GM21576 (cell line): Measurements from ENCODE around the gene IPO9.
A peak's percentile ranks its signal among the peaks of the same experiment; 100 is the strongest.

Source experiments
- ATAC-seq: cut with Tn5 transposase; IDR thresholded peaks from one replicate; pipeline ENCODE4 v1.9.1; 2021; ENCODE audit warnings: mild to moderate bottlenecking, moderate library complexity; ENCODE audit not compliant: unreplicated experiment

IPO9 gene

DNA sequence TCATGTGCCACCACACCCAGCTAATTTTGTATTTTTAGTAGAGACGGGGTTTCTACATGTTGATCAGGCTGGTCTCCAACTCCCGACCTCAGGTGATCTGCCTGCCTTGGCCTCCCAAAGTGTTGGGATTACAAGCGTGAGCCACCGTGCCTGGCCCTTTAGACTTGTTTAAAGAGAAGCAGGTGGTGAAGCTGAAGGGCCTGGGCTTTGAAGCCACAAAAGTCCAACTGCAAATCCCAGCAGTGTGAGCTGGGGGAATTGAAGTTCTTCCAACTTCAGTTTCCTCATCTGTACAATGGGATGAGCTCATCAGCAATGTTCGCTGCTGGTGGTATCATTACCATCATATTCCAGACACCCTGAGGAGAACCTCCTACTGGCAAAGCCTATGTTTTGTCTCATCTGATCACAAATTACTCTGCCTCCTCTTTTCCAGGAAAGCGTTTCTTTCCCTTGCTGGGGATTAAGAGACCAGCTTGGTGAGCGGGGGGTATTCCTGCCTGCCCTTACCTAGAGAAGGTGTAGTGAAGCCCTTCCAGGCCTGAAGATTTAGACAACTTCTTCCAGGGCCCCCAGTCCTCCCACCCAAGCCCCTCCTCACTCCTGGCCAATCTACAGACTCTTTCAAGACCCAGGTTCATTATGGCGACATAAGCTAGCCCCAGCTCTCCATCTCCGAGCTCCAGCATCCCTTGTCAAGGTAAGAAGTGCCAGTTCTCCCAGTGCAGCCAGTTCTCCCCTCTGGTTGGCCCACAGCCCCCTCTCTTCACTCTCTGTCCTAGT lies 57.3 kb downstream of the IPO9 start:
- ATAC-seq, result no peak

GRCh38 chr1:201887116-201887866 lies 58.3 kb downstream of the IPO9 start:
- ATAC-seq, result no peak

GRCh38 chr1:201888282-201889089 lies 59.5 kb downstream of the IPO9 start, which contains the start of gene SHISA4:
SHISA4 (plus strand) TSS chr1:201888898; CDS start chr1:201888995, 97 bp downstream.
- no peak for ATAC-seq

DNA sequence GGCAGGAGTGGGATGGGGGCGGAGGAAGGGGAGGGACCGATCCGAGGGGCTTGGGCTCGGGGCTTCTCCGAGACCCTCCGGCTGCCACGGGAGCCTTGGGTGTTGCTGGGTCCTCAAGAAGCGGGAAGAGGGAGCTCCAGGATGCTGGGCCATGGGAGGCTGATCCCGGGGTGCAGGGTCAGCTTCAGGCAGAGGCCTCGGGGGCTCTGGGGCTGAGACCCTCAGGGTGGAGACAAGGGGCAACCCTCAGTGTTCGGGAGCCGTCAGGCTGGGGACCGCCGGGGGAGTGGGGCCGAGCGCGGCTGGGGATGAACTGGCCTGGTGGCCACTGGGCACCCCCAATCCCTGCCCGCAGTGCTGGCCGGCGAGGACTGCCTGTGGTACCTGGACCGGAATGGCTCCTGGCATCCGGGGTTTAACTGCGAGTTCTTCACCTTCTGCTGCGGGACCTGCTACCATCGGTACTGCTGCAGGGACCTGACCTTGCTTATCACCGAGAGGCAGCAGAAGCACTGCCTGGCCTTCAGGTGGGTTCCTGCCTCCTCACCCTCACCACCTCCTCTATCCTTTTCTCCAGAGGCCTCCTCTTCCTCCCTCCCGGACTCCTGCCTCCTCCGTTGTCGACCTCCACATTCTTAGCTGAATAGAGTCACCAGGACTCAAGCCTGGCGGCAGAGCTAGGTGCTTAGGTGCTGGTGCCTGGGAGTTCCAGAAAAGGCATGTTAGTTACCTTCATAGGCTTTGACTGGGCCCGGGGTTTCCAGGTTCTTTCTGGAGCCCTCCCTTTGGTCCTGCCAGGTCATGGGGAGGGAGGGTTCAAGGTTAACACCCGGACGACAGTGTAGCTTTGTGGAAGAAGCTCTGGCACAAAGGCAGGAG lies 60.4 kb downstream of the IPO9 start:
- ATAC-seq, result no peak

- no peak for ATAC-seq
Observed at GRCh38 chr1:201890223-201890622, 61.3 kb downstream of the IPO9 start.

DNA sequence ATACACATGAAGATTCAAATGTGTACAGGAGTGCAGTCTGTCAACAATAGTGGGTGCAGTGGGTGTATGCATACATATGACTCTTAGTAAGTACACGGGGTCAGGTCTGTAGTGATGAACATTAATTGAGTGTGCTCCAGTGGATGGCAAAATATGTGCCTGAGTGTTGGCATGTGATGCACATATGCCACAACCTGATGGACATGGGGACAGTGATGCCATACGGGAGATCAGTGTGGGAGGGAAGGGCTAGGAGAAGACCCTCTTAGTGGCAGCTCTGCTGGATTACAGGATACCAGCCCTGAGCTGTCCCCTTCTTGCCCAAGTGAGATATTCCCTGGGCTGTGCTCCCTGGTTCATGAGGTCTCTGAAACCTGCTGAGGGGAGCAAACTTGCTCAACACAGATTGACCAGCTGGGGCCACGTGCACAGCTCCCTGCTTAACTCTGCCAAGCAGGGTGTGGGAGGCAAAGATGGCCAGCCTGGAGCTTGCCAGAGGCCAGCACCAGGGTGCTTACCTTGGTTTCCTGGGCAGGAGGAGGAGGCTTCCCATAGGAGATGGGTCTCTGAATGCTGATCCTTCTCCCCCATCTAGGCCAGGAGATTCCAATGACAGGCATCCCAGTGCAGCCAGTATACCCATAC lies 62.0 kb downstream of the IPO9 start:
- no peak for ATAC-seq

GRCh38 chr1:201891451-201892045 lies 62.6 kb downstream of the IPO9 start:
- ATAC-seq, result no peak

- ATAC-seq, result no peak
Observed at GRCh38 chr1:201892211-201892610, 63.3 kb downstream of the IPO9 start.

DNA sequence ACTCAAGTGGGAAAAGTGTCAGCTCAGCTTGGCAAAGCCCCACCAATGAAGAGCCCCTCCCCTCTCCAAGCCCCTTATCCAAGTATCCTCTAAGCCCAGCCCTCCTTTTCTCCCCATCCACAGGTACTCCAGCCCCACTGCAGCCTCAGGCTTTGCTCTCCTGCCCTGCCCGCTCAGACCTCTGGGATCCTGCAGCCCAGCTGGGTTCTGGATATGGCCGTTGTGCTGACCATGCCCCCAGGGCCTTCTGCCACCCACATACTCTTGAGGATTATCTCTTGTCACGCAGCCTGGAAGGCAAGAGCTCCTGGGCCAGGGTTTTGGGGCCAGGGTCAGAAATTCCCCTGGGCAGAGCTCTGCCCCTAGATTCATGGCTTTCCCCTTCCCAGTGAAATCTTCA lies 64.5 kb downstream of the IPO9 start:
- no peak for ATAC-seq

GRCh38 chr1:201894343-201895119 lies 65.6 kb downstream of the IPO9 start:
- ATAC-seq, result no peak

GRCh38 chr1:201895120-201895665 lies 66.2 kb downstream of the IPO9 start:
- no peak for ATAC-seq

GRCh38 chr1:201895913-201896807 lies 67.2 kb downstream of the IPO9 start:
- ATAC-seq, result peak; percentile 88

DNA sequence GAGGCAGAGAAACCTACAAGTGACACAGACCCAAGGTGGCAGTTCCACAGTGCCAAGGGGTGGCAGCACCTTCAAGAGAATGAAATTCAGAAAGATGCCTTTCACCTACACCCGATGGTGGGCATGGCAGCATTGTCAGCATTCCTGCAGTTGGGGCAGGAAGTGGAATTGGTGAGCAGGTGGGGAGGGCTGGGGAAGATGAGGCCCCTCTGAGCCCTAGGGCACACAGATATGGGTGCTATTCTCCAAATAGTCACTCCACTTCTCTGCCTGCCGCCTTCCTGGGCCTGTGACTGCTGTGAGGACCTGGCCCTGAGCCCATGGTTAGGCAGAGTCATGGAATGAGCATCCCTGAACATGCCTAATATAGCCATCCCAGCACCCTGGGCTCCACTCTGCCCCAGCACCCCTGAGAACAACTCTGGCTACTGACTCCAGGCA lies 68.0 kb downstream of the IPO9 start:
- no peak for ATAC-seq

DNA sequence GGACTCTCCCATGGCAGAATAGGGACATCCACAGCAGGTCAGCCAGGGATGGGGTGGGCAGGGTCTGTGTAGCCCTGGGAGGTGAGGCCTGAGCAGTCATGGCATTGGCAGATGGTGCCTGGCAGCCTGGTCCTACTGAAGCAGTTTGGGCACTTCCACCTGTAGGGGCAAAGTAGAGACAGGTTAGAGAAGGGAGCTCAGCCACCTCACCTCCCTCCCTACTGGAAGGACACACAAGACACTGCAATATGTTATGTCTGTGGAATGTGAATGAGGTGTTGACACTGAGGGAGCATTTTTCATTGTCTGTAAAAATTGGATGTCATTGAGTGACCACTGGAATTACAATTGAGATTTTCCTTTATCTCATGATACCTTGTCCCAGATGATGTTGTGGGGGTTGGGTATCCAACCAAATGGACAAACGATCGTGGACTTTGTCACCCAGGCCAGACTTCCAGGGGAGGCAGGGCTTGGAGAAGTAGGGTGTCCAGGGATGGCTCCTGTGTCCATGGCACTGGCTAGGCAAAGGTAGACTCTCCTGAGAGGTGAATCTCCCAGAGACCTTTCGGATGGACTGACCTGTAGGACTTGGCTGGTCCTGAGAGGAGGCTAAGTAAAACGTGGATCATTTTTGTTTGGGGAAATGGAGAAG lies 69.4 kb downstream of the IPO9 start:
- ATAC-seq, result no peak

DNA sequence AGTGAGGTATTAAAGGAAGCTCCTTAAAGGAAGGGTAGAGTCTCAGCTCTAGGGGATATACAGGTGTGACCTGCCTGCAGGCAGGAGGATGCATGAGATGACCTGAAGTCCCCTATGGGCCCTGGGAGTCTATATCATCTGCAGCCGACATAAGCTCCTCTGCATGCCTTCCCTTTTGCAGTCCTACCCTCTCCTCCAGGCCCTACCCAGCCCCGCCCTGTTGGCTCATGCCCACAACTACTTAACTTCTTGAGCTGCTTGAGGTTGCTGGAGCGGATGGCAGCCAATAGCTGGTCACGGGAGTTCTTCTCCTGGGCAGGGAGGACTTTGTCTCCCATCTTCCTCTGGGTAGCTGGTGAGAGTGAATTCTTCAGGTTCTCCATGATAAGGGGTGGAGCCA lies 70.0 kb downstream of the IPO9 start:
- ATAC-seq, result no peak

- no peak for ATAC-seq
Observed at GRCh38 chr1:201899683-201900429, 70.9 kb downstream of the IPO9 start.
